Activated CD8-positive, alpha-beta T cell treated with anti-CD3 and anti-CD28 coated beads for 36 hours (primary cell): ENCODE results near the gene DHX16. TPM values are rescaled to one million over a fixed set of nuclear protein-coding genes. Genes with fewer than 3 reads are reported as not detected.
A peak's percentile ranks its signal among the peaks of the same experiment; 100 is the strongest.

Experiments used
- ATAC-seq: fragments of 200-7000 bp; cut with Tn5 transposase; one replicate; pipeline ENCODE4 v1.10.0; 2021; ENCODE audit warnings: mild to moderate bottlenecking, moderate library complexity
- CTCF ChIA-PET: fragments of 350-600 bp; sonication (Branson Sonifier 250); formaldehyde crosslinking; loops from one replicate; lab custom pipeline; 2021; ENCODE audit warnings: antibody characterized with exemption; lab: Charles Lee
- POLR2A ChIA-PET: fragments of 350-600 bp; sonication (Branson Sonifier 250); formaldehyde crosslinking; loops from one replicate; lab custom pipeline; 2021; ENCODE audit warnings: antibody characterized with exemption; lab: Charles Lee
- DNase-seq: peaks from one replicate; pipeline ENCODE4 v3.0.0-alpha.2; 2020
- H3K27ac Mint-ChIP-seq: one replicate; pipeline ENCODE4 v1.8.0; 2021; ENCODE audit warnings: mild to moderate bottlenecking, mixed read lengths
- H3K27me3 Mint-ChIP-seq: one replicate; pipeline ENCODE4 v1.8.0; 2021; ENCODE audit warnings: mixed read lengths
- H3K36me3 Mint-ChIP-seq: one replicate; pipeline ENCODE4 v1.8.0; 2021; ENCODE audit warnings: low read depth, mixed read lengths
- H3K4me1 Mint-ChIP-seq: one replicate; pipeline ENCODE4 v1.8.0; 2021; ENCODE audit warnings: low read depth, mixed read lengths
- H3K4me3 Mint-ChIP-seq: one replicate; pipeline ENCODE4 v1.8.0; 2021; ENCODE audit warnings: mild to moderate bottlenecking, moderate library complexity, mixed read lengths
- H3K9me3 Mint-ChIP-seq: one replicate; pipeline ENCODE4 v1.8.0; 2021; ENCODE audit warnings: mixed read lengths
- intact Hi-C: fragments of 100-400 bp; cut with micrococcal nuclease; formaldehyde crosslinking; loops from one replicate; pipeline ENCODE4 v1.10.0; 2022
- total RNA-seq, 2 experiments: library from RNA; stranded (reverse); gene quantifications; one replicate each; pipeline ENCODE4 v1.2.3, GENCODE V29; 2021
- TF ChIP-seq, protein P1 (sequence below): fragments of 200-600 bp; IDR thresholded peaks from one replicate; pipeline ENCODE4 v1.8.0; 2022; ENCODE audit warnings: antibody characterized with exemption, mild to moderate bottlenecking

DHX16 gene
- total RNA-seq, 2 experiments from 2014 or later: 31.1 to 31.3 TPM

DNA sequence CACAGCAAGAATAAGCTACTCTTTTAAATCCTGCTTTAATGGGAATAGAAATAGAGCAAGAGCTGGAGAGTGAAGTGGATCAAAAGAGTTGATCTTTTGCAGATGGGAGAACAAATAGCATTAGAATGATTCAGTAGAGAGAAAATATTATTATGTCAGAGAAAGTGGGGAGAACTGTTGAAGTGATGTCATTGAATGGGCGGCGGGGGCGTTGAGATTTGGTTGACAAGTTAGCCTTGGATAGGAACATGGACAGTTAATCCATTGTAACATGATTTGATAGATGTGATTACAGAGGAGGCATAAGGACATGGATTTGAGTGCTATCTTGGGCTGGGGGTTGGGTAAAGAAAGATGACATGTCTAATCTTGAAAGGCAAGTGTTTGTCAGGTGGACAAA, 37.0 kb downstream of the DHX16 start:
- H3K4me3 Mint-ChIP-seq: no peak overlapping the region
- intact Hi-C loops: no loop called here
- H3K27me3 Mint-ChIP-seq: no peaks in the 10 kb centered on the region
- DNase-seq (no peak), ATAC-seq (no peak)
- CTCF ChIA-PET: no interaction called here
- POLR2A ChIA-PET: no interaction called here
- H3K4me1 Mint-ChIP-seq: peaks cover 8% of the 10 kb centered on the region
- no peak overlapping the region for H3K27ac Mint-ChIP-seq
- H3K36me3 Mint-ChIP-seq: peaks cover 21% of the 10 kb centered on the region
- no peaks in the 10 kb centered on the region for H3K9me3 Mint-ChIP-seq
- TF ChIP-seq, protein P1, sequence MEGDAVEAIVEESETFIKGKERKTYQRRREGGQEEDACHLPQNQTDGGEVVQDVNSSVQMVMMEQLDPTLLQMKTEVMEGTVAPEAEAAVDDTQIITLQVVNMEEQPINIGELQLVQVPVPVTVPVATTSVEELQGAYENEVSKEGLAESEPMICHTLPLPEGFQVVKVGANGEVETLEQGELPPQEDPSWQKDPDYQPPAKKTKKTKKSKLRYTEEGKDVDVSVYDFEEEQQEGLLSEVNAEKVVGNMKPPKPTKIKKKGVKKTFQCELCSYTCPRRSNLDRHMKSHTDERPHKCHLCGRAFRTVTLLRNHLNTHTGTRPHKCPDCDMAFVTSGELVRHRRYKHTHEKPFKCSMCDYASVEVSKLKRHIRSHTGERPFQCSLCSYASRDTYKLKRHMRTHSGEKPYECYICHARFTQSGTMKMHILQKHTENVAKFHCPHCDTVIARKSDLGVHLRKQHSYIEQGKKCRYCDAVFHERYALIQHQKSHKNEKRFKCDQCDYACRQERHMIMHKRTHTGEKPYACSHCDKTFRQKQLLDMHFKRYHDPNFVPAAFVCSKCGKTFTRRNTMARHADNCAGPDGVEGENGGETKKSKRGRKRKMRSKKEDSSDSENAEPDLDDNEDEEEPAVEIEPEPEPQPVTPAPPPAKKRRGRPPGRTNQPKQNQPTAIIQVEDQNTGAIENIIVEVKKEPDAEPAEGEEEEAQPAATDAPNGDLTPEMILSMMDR: no peak

DNA sequence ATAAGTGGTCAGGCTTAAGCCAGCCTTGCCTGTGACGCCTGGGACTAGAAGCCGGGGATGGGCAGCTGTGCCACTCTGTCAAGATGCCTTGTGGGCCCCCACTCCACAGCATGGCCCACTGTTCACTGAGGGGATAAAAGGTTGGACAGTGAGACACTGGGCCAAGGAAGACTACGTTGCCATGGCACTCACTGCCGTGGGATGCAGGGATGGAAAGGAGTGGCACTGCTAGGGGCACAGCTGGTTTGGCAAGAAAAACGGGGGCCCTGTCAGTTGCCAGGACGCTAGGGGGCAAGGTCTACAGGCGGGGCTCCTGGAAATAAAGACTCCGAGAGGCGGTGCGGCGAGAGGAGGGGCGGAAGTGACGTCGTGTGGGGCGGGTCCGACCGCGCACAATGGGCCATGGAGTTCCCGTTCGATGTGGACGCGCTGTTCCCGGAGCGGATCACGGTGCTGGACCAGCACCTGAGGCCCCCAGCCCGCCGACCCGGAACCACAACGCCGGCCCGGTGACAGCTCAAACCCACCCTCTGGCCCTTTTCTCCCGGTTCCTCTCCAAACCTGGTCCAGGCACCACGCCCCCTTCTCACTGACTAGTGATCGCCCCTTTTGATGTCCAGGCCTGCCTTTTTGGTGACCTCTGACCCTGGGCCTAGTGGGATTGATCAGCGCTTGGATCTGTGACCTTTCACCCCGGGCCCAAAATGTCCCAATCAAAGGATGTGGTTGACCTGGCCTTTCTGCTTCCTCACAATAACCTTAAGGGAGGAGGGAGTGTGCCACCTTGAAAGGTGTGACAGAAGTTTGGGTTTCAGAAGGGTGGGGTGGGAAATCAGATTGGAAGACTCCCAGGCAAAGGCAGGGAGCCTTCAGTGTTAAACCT, 46.1 kb downstream of the DHX16 start, which contains the start of gene ATAT1:
TSS of gene ATAT1 (plus strand) at position 391 of the 883 bp plus-strand sequence.
- intact Hi-C loops: no loop called here
- ATAC-seq (peak; percentile 98), DNase-seq (peak; percentile 93)
- H3K4me1 Mint-ChIP-seq: peaks cover 27% of the 10 kb centered on the region
- POLR2A ChIA-PET: interaction anchor here (0.8 to 2.1 kb wide), 5 partner anchors 9 to 98 kb away, joined by 3 to 10 read pairs (median 7); partner anchors contain the start of gene MRPS18B
- H3K4me3 Mint-ChIP-seq: peak within 1 kb of the TSS; percentile 80
- H3K36me3 Mint-ChIP-seq: peaks cover 45% of the 10 kb centered on the region
- no peaks in the 10 kb centered on the region for H3K27me3 Mint-ChIP-seq
- no peaks in the 10 kb centered on the region for H3K9me3 Mint-ChIP-seq
- CTCF ChIA-PET: interaction anchor here (0.7 to 2.0 kb wide), 8 partner anchors 8 to 453 kb away, joined by 3 to 8 read pairs (median 4); partner anchors contain the start of genes C6orf136, DHX16 and MRPS18B
- H3K27ac Mint-ChIP-seq: peak within 1 kb of the TSS; percentile 86
- TF ChIP-seq, protein P1: peak; percentile 54

DNA sequence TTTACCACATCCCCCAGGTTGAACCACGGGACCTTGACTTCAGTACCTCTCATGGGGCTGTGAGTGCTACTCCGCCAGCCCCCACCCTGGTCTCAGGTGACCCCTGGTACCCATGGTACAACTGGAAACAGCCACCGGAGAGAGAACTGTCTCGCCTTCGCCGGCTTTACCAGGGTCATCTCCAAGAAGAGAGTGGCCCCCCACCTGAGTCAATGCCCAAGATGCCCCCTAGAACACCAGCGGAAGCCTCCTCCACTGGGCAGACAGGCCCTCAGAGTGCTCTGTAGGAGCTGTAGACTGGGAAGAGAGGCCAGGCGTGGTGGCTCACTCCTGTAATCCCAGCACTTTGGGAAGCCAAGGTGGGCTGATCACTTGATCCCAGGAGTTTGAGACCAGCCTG, 47.3 kb downstream of the DHX16 start:
- Mint-ChIP-seq H3K4me3 (no peak overlapping the region), H3K9me3 (no peaks in the 10 kb centered on the region), H3K36me3 (peaks cover 43% of the 10 kb centered on the region), H3K27ac (no peak overlapping the region), H3K27me3 (no peaks in the 10 kb centered on the region), H3K4me1 (peaks cover 31% of the 10 kb centered on the region)
- ChIA-PET CTCF (interaction anchor here (1.0 to 2.0 kb wide), 4 partner anchors 7 to 105 kb away, joined by 4 to 8 read pairs (median 6); partner anchors contain the start of genes DHX16 and MRPS18B), POLR2A (interaction anchor here (0.6 to 2.1 kb wide), 6 partner anchors 7 to 35 kb away, joined by 3 to 10 read pairs (median 5); partner anchors contain the start of gene MRPS18B)
- no peak for ATAC-seq
- intact Hi-C loops: no loop called here
- DNase-seq: no peak
- TF ChIP-seq, protein P1: no peak

DNA sequence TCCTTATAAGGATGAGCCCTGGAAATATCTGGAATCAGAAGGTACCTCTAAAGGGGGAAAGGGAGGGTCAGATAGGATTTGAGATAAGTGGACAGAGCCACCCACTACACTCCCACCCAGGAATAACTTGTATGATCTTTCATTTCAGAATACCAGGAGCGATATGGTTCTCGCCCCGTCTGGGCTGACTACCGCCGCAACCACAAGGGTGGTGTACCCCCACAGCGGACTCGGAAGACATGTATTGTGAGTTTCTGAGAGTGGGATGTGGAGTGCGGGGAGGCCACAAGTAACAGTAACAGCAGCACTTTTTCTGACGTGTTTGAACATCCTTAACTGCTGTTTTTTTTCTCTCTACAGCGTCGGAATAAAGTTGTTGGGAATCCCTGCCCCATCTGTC, 53.2 kb downstream of the DHX16 start:
- peaks cover 54% of the 10 kb centered on the region for H3K36me3 Mint-ChIP-seq
- POLR2A ChIA-PET: interaction anchor here (0.9 to 2.8 kb wide), 5 partner anchors 9 to 101 kb away, joined by 4 to 27 read pairs (median 11); partner anchors contain the start of gene TUBB
- CTCF ChIA-PET: interaction anchor here (1.6 to 2.7 kb wide), 2 partner anchors 59 to 111 kb away, joined by 4 to 25 read pairs; no protein-coding TSS in a partner anchor

More for the DNA sequence above, 53.2 kb downstream of the DHX16 start:
- TF ChIP-seq, protein P1: no peak
- H3K9me3 Mint-ChIP-seq: no peaks in the 10 kb centered on the region
- intact Hi-C loops: loop anchor here (5.0 kb wide), 2 partner anchors 63 to 132 kb away; partner anchors contain the start of gene HLA-E
- ATAC-seq (no peak), DNase-seq (no peak)
- no peaks in the 10 kb centered on the region for H3K27me3 Mint-ChIP-seq
- peak overlapping the region; percentile 98 for H3K27ac Mint-ChIP-seq
- peaks cover 21% of the 10 kb centered on the region for H3K4me1 Mint-ChIP-seq
- peak overlapping the region; percentile 95 for H3K4me3 Mint-ChIP-seq
